ENCODE results near the gene PTGS2.

DNA sequence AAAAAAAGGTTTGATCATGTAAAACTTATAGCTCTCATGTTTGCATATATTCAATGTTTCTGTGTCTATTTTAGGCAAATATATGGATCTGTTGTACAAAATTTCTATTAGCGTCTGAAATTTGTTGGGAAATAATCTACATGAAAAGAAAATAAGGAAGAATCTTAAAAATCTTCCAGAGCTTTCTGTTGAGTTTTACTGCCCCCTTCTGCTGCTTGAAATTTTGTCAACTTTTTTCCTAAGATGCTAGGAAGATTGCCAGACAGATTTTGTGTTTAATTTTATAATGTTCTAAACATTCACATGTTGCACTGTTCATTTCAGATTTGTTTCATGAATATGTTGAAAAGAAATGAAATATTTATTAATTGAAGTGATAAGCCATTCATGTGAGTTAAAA lies 2.5 kb upstream of the PTGS2 start:
- no peak for TF ChIP-seq CREB1 (IDR thresholded peaks at IDR 0.05; ENCODE audit: low read depth)
- TF ChIP-seq ZNF274 (IDR thresholded peaks at IDR 0.05; ENCODE audit: insufficient read depth, insufficient read length) = no peak
- TF ChIP-seq, protein P1, sequence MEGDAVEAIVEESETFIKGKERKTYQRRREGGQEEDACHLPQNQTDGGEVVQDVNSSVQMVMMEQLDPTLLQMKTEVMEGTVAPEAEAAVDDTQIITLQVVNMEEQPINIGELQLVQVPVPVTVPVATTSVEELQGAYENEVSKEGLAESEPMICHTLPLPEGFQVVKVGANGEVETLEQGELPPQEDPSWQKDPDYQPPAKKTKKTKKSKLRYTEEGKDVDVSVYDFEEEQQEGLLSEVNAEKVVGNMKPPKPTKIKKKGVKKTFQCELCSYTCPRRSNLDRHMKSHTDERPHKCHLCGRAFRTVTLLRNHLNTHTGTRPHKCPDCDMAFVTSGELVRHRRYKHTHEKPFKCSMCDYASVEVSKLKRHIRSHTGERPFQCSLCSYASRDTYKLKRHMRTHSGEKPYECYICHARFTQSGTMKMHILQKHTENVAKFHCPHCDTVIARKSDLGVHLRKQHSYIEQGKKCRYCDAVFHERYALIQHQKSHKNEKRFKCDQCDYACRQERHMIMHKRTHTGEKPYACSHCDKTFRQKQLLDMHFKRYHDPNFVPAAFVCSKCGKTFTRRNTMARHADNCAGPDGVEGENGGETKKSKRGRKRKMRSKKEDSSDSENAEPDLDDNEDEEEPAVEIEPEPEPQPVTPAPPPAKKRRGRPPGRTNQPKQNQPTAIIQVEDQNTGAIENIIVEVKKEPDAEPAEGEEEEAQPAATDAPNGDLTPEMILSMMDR (IDR thresholded peaks at IDR 0.05 in 2 of 3, conservative IDR thresholded peaks at IDR 0.05 in 1 of 3; ENCODE audit: control insufficient read depth in 2 of 3, extremely low read depth in 1 of 3, insufficient read depth in 1 of 3, low read depth in 3 of 3, low read length in 3 of 3) = peak in 1 of 3 experiments; percentile 10; a peak in 1 of 6 replicates
- no peak for TF ChIP-seq GABPA (IDR thresholded peaks at IDR 0.05; ENCODE audit: low read depth)
